Stimulated activated CD8-positive, alpha-beta memory T cell treated with anti-CD3 and anti-CD28 coated beads, Interleukin-7, amount 100 ng/mL, for 4 hours (primary cell): ENCODE measurements around the gene PSMB5.

ENCODE experiments used
- DNase-seq, 2 donors: peaks; one replicate each; pipeline ENCODE4 v3.0.0-alpha.2; 2020; ENCODE audit warnings: low read depth in 2 of 2

Gene PSMB5

DNA sequence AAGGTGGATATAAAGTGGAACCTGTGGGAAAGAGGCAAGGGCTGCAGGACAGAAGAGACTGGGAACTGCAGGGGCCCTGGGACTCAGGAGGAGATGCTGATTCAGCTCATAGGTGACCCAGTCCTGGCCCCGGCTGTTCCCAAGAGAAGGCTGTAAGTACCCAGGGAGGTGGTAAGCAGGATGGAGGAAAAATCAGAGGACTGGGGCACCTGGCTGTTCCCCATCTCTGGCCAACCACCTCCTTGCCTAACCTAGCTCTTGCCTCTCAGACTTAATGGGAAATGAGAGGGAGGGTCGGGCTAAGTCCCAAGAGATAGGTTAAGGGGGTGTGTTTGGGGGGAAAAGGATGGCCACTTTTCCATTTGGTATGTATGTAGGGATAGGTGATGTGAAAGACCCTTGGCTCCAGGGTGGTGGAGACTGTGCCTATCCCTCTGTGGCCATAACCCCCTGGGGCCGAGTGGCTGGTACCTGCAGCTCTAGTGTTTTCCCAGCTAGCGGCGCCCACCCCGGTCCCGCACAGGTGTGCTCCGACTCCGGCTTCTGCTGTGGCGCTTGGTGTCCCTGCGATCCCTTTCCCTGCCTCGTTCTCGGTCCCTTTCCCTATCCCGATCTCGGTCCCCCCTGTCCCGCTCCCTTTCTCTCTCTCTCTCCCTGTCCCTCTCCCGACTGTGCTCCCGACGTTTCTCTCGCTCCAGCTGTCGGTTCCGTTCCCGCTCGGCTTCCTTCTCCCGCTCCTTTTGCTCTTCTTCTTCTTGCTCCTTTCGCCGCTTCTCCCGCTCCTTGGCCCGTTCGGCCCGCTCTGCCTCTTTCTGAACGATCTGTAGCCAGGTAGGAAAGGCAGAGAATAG lies 24.2 kb upstream of the PSMB5 start:
- DNase-seq, result no peak

DNA sequence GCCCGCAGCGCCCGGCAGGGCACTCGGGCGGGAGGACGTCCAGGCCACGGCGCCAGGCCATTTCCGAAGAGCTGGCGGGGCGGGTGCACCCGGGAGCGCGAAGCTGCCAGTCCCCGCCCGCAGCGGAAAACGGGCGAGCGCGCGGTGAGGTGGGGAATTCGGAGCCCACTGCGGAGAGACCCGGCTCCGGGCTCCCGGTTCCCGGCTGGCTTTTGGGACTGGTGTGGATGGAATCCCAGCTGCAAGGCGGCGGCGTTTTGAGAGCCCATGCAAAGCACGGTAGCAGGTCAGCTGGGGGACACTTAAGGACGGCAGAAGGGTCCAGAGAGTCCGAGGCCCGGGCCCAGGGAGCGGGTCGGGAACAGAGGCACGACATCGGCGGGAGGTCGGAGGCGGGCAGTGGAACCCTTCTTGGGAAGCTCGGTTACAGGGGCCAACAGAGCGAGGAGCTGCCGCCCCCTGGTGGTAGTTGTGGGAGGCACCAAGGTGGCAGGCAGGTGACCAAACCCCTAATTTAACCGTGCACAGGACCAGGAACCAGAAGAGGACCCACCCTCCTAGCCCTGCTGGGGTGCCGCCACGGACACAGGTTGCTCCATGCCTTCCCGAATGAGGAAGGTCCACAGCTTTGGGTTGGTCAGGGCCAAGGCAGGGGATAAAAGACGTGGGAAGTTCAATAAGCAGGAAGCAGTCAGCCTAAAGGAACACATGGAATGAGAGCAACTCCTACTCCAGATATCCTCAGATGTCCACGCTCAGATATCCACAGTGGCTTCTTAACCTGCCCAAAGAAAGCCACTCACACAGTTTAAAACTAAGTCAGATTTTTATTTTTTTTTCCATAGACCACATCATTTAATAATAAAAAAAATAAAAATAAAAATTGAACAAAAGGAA lies 23.3 kb upstream of the PSMB5 start:
- peak; percentile 74 to 77 for DNase-seq

DNA sequence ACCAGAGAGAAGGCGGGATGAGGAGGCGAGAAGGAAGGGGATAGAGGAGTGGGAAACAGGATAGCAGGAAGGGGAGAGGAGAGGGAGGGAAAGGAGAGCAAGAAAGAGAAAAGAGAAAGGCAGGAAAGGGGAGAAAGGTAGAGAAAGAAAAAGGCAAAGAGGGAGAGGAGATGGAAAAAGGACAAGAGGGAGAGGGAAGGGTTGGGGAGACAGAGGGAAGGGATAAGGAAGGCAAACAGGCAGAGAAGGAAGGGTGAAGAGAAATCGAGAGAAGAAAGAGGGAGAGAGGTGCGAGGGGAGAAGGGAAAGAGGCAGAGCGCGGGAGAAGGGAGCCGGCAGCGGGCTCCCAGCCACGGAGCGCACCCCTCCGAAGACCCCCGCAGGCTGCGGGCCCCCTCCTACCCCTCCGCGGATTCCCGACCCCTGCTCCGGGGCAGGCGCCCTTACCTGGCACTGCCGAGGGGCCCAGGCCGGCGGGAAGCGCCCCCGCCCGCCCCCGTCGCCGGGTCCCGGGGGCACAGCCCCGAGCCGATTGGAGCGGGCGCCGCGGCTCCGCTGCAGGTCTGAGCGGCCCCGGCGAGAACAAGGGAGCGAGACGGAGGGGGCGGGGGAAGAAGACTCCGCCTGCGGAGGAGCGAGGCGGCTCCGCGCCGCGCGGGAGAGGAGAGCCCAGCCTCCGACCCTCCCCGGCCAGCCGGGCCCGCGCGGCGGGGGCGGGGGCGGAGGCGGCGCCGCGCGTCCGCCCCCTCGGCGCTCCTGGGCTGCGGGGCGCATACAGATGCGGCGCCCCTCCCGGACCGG lies 22.5 kb upstream of the PSMB5 start, which contains the start of gene CDH24:
Gene CDH24, minus strand, starts transcription at position 565 of the 801 bp plus-strand sequence. CDS start 1,787 bp downstream, outside the sequence.
- DNase-seq, result peak in 1 of 2 donors; percentile 67

DNA sequence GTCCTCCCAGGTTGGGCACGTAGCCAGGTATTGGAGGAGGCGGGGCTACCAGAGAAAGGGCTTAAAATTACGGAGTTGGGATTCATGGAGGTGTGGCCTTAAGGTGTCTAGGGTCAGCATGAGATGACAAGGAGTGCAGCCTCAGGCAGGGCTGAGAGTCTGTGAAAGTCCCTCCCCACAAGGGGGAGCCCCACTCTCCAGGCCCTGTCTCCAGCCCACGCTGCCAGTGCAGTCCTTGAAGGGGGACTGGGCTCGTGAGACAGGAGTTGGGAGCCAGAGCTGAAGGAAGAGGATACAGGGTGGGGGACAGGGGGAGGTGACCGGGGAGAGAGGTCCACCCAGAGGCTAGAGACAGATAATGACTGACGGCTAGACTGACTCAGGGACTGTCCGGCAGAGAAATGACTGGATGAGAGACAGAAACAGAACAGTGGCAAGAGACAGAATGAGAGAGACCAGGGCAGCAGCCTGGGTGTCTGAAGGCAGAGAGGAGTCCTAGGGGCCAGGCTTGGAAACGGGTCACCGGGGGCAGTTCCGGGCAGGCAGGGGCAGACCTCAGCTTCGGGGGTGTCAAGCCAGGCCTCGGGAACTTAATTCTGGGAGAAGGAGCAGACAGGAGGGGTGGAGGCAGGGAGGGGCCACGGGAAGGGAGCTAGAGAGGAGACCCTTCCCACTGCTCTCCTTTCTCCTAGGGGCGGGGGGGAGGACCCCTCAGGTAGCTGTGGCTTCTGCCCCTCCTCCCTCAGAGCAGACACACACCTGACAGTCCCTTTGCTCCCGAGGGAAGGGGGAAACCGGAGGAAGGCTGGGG lies 21.6 kb upstream of the PSMB5 start:
- peak; percentile 47 to 57 for DNase-seq

DNA sequence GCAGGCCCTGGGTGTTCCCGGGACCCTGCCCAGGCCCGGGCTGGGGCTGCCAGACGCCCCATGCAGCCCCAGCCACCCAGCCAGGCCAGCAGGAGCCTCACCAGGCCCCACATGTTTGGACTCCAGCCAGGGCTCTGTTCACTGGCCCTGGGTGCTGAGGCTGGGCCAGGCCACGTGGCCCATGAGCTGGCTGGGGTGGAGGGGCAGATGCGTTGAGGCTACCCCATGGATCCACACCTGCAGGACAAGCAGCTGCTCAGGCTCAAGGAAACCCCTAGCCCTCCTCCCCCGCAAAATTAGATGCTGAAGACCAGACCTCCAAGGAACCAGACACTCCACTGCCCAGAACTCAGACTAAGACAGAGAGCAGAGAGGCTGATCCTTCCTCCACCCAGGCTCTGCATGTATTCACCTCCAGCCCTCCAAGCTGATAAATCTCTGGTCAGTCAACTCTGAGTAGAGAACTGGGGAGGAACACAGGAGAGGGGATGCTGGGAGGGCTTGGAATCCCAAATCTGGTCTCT lies 21.0 kb upstream of the PSMB5 start:
- no peak for DNase-seq

DNA sequence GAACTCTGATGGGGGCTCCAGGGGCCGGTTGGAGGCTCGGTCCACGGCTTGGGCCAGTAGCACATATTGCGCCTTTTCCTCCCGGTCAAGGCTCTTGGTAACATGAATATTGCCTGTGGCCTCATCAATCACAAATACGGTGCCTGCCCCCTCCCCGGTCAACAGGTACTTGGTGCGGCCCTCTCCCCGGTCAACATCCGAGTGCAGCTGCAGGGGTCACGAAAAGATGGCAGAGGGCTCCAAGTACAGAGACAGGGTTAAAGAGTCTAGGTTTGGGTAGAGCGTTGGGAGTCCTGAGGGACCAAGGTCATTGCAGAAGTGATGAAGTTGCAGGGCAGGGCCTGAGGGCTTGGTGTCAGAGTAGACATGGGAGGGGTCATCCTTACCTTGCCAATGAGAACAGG lies 20.4 kb upstream of the PSMB5 start:
- no peak for DNase-seq

DNA sequence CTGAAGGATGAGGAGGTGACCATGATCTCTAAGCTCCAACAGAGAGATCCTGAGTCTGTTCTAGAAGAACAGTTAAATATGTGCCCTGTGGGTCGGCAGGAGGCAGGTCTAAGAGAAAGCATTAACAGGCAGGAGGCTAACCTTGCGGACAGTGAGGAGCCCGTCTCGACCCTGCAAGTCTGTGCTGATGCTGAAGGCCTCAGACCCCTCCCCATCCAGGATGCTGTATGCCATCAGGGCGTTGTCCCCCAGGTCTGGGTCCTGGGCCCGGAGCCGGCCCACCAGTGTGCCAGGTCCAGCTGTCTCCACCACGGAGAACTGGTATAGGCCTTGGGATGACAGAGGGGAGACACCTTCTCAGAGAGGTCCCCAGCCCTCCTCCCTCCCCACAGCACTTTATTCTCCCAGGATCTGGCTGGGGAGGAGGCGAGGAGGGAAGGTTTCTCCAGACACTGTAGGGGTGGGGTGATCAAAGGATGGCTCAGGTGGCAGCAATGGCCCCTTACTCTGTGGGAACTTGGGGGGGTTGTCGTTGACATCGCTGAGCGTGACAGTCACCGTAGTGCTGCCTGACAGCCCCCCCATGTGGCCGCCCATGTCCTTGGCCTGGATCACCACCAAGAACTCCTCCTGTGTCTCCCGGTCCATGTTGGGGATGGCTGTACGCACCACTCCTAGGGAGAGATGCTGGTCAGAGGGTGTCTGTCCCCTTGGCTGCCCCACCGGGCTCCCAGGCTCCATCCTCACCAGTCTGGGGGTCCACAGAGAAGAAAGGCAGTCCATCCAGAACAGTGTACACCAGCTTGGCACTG lies 19.5 kb upstream of the PSMB5 start:
- DNase-seq, result no peak

DNA sequence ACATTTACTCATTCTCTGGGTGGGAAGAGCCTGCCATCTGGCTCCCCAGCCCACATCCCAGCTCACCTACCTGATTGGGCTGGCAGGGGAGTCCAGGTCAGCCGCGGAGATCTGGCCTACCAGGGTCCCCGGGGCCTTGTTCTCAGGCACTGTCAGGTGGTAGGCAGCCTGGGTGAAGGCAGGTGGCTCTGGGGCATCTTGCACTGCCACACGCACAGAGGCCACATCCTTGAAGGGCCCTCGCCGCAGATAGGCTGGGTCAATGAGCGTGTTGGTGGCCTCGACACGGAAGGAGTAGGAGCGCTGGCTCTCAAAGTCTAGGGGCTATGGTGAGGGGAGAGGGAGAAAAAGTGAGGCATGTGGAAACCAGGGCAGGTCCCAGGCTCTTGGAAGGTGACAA lies 18.7 kb upstream of the PSMB5 start:
- no peak for DNase-seq

DNA sequence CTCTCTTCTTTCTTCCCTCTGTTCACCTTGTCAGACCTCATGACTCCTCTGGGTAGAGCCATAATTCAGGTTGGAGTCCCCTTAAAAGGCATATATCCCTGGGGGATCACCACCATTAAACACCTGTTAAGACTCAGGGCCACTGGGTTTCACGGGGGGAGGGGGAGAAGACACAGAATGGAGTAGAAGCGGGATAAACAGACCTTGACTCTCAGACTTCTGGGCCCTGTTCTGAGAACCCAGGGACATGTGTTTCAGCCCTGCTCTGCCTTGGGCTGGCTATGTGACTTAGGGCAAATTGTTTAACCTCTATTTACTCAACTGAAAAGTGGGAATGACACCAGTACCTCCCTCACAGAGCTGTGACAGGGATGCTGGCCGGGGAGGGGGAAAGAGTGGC lies 18.0 kb upstream of the PSMB5 start:
- DNase-seq, result no peak

DNA sequence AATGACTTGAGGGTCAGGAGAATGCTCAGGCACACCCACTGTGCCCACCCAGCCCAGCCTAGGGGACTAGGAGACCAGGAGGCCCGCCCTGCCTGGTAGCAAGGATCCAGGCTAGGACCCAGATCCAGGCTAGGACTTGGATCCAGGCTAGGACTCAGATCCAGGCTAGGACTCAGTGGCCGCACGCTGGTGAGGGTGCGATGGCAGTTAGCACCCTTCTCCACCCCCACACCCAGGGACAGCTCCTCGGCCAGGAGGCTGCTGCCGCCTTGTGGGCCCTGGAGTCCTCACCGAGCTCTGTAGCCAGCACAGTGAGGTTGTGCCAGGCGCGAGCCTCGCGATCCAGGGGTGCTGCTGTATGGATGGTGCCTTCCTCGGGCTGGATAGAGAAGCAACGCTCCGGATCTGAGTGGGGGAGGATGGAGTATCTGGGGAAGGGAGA lies 17.5 kb upstream of the PSMB5 start:
- no peak for DNase-seq

DNA sequence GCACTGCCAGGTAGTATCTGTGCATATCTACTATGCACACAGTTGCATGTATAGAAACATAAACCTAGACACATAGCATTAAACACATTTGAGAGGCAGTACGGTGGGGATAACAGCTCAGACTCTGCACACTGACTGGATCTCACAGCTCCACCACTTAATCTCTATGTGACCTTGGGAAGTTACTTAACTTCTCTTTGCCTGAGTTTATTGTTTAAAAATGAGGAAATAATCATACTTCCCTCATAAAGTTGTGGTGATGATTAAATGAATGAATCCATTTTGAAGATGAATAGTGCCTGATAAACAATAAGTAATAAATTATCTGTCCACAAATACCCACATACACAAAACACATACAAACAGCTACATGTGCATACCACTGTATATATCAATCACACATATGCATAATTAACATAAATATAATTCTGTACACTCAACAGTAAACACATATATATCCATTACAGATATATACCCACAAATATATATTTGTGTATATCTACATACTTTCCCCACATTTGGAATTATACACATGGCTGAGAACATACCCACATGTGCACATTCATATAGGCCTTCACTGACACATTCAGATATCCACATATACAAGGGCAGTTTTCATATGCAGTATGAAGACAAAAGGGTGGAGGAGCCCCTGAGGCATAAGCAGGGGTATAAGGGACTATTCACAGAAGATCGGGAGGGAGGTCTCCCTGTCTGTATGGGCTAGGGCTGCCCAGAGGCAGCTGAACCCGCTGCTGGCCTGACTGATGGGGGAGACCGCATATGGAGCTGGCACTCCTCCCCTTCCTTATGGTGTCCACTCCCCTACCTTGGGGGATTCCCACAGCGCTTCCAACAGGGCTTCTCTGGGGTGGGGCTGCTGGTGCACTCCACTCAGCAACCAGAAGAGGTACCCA lies 16.7 kb upstream of the PSMB5 start:
- no peak for DNase-seq

DNA sequence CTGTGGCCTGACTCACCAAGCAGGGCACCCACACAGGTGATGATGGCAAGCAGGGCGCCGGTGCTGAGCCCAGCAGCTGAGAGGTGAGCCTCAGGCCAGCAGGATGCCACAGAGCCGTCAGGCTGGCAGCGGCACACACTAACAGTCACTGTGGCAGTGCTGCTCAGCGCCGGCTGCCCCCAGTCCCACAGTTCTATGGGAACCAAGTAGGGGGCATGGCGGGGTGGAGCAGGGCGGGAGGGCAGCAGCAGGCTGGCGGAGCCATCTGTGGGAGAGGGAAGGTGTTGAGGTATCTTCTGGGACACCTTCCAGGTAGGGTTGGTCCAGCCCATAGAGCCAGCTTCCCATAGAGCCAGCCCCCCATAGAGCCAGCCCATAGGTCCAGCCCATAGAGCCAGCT lies 14.3 kb upstream of the PSMB5 start:
- no peak for DNase-seq

DNA sequence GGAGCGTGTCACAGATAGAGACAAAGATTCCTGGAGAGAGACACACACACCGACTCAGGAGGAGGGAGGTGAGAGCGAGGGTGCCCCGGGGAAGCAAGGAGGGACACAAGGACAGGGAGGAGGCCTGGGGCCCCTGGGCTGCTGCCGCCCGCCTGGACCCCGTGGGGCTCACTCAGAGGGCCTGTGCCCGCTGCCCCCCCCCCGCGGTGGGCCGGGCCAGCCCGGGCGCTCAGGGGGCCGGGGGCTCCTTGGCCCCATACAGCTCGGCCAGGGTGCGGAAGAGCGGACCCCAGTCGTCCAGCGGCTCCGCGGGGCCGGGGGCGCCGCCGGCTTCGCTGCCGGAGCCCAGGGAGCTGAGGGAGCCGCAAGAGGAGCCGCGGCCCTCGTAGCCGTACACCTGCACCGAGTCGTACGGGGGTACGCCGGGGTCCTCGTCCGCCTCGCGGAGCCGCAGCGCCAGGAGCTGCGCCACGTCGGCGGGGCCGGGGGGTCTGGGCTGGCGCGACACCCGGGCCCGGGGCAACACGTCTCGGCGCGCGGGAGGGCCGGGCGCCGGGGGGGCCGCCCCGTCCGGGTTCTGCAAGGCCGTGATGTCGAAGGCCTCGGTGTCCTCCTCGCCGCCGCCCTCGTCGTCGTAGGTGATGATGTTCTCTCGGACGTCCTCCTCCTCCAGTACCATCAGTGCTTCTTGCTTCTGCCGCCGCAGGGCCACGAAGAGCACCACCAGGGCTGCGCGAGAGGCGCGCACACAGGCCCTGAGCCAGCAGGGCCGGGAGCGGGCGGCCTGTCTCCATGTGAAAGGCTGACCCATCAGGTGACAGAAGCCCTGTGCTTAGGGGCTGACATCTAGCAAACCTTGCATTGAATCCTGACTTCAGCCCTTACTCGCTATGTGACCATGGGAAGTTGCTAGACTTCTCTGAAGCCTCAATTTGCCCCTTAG lies 13.3 kb upstream of the PSMB5 start:
- no peak for DNase-seq

DNA sequence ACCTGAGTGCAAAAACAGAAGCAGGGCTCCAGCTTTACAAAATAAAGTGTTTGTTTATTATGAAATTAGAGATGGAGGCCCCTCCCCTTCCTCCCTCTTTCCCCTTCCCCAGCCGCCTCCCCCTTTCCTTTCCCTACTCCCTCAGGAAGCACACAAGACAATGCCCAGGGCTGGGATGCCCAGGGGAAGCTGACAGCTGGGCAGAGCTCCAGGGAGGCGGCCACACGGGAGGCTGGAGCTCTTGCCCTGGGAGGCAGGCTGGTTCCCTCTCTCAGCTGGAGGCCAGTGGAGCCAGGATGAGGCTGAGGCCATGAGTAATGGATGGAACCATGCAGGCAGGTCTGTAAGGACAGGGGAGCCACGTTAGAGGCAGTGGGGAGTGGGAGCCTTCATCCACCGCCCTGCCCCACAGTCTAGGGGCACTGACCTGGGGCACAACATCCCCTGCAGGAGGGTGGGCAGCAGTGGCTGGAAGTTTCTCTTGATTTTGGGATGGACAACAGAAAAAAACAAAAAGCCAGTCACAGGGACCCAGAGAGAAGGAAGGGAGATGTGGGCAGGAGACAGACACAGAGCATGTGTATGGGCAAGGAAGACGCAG lies 12.4 kb upstream of the PSMB5 start:
- no peak for DNase-seq

DNA sequence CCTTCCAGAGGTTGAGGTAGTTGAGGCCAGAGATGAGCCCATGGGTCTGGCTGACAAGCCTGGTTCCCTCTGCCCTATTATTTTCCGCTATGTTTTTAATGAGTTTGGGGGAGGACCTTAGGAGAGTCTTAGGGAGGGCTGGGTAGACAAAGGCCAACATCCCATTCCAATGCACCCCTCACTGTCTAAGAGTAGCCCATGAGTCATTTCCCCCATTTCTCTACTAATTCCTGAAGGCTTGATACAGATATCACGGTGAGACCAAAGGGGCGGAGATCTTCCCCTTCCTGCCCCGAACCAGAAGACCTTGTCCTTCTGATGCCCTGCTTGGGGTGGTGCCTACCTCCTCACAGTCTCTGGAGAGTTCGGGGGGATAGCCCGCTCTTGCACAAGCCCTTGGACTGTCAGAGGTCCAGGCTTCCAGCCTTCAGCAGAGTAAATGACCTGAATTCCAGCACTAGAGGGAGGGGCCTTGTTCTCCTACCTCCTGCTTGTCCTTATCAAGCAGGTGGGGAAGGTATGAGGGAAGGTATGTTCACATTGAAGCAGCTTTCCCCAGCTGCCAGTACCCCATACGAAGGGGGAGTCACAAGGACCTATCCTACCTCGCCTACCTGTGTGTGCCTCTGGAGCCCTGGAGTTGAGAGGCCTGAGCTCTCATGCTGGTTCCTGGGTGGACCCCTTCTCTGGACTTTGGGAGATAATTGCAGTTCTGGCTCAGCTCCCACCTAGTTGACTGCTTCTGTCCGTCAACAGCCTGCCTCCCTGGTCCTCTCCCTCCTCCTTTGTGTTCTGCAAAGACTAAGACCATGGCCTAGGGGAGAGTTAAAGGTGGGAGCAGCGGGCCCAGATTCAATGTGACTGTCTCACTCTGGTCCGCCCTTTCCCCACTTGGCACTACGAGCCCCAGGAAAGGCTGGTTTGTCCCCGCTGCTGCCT lies 11.0 kb upstream of the PSMB5 start:
- DNase-seq, result no peak

DNA sequence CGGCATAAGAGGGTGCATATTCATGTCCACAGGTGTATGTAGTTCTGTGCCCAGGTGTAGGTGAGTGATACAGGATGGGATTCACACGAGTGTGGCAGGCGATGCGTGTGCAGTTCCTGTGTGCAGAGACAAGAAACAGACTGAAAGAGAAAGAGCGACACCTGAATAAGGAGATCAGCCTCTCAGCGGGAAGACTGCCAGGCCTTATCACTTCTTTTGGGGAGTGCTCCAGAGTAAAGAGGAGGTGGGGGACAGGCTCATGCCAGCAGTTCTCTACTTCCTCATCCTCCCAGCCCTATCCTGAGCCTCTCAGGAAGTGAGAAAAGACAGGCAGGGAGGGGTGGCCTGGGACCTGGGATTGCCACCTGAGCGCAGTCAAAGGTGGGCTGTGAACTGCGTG lies 10.1 kb upstream of the PSMB5 start:
- no peak for DNase-seq
